B cell (primary cell): ENCODE results near the gene LHX6. TPM values are rescaled to one million over a fixed set of nuclear protein-coding genes. Genes with fewer than 3 reads are reported as not detected.

Source experiments
- ATAC-seq: fragments of 200-7000 bp; cut with Tn5 transposase; one replicate; pipeline ENCODE4 v1.10.0; 2021; ENCODE audit warnings: low read depth, mild to moderate bottlenecking, moderate number of reproducible peaks, moderate library complexity
- CTCF ChIA-PET: fragments of 350-600 bp; sonication (Branson Sonifier 250); formaldehyde crosslinking; loops from one replicate; lab custom pipeline; 2021; ENCODE audit warnings: antibody characterized with exemption, inconsistent platforms; lab: Charles Lee
- POLR2A ChIA-PET: fragments of 350-600 bp; sonication (Branson Sonifier 250); formaldehyde crosslinking; loops from one replicate; lab custom pipeline; 2021; ENCODE audit warnings: antibody characterized with exemption; lab: Charles Lee
- DNase-seq: peaks from one replicate; pipeline ENCODE4 v3.0.0; 2013
- H2AFZ ChIP-seq: 2 replicates; pipeline ENCODE4 v1.6.1; 2012; ENCODE audit warnings: mild to moderate bottlenecking, low read depth, low read length; ENCODE audit not compliant: insufficient read depth, poor library complexity, severe bottlenecking
- H3K27ac ChIP-seq, 2 donors: 1 replicate in 1 of 2; 2 replicates in 1 of 2; pipeline ENCODE4 v1.5.1; 2012 to 2013; ENCODE audit warnings: low read length in 2 of 2, mild to moderate bottlenecking in 2 of 2, moderate library complexity in 1 of 2
- H3K27me3 ChIP-seq, 4 experiments: fragments of 200-600 bp in 1 of 4; sonication (generic) in 1 of 4; replicated peaks in 1 of 4; 1 replicate in 2 of 4; 2 replicates in 2 of 4; pipeline versions ENCODE4 v1.6.1 to v1.7.0; 2013 to 2016; ENCODE audit warnings: low read length in 3 of 4, mild to moderate bottlenecking in 2 of 4, mixed read lengths in 1 of 4, moderate library complexity in 1 of 4; ENCODE audit not compliant: insufficient read depth in 4 of 4, control insufficient read depth in 3 of 4; ENCODE audit errors: control extremely low read depth in 1 of 4
- H3K36me3 ChIP-seq, 2 experiments: replicated peaks in 1 of 2; 1 replicate in 1 of 2; 2 replicates in 1 of 2; pipeline versions ENCODE4 v1.6.1 to v1.7.1; 2013; ENCODE audit warnings: low read length in 1 of 2; ENCODE audit not compliant: insufficient read depth in 2 of 2, control insufficient read depth in 1 of 2; ENCODE audit errors: control extremely low read depth in 1 of 2, extremely low read depth in 1 of 2
- H3K4me1 ChIP-seq, 2 donors: fragments of 200-600 bp in 1 of 2; sonication (generic) in 1 of 2; 1 replicate in 1 of 2; 2 replicates in 1 of 2; pipeline versions ENCODE4 v1.5.1 to v1.6.1; 2013 to 2017; ENCODE audit warnings: low read length in 2 of 2; ENCODE audit not compliant: control insufficient read depth in 2 of 2, insufficient read depth in 2 of 2
- H3K4me2 ChIP-seq: replicated peaks from 2 replicates; pipeline ENCODE3; 2012; ENCODE audit warnings: mild to moderate bottlenecking, low read depth, low read length; ENCODE audit not compliant: poor library complexity, severe bottlenecking
- H3K4me3 ChIP-seq, 5 experiments: fragments of 200-600 bp in 1 of 5; sonication (generic) in 1 of 5; 1 replicate in 3 of 5; 2 replicates in 2 of 5; pipeline versions ENCODE4 v1.5.1 to v1.7.0; 2011 to 2016; ENCODE audit warnings: low read length in 4 of 5, mild to moderate bottlenecking in 4 of 5, low read depth in 2 of 5, control low read depth in 1 of 5, moderate library complexity in 1 of 5; ENCODE audit not compliant: insufficient read depth in 1 of 5; ENCODE audit errors: control extremely low read depth in 1 of 5, extremely low read depth in 1 of 5
- H3K79me2 ChIP-seq: fragments of 200-600 bp; sonication (generic); one replicate; pipeline ENCODE4 v1.6.0; 2016; ENCODE audit warnings: low read length; ENCODE audit not compliant: control insufficient read depth, insufficient read depth
- H3K9ac ChIP-seq: fragments of 200-600 bp; sonication (generic); 2 replicates; pipeline ENCODE4 v1.6.1; 2017; ENCODE audit warnings: mild to moderate bottlenecking, low read length, moderate library complexity
- H3K9me3 ChIP-seq, 3 donors: one replicate each; pipeline versions ENCODE4 v1.6.1 to v1.7.1; 2013; ENCODE audit warnings: low read length in 2 of 3; ENCODE audit not compliant: control insufficient read depth in 2 of 3, insufficient read depth in 1 of 3; ENCODE audit errors: control extremely low read depth in 1 of 3
- H4K20me1 ChIP-seq: 2 replicates; pipeline ENCODE4 v1.6.0; 2012; ENCODE audit warnings: mild to moderate bottlenecking, low read length; ENCODE audit not compliant: insufficient read depth, control insufficient read depth, poor library complexity, severe bottlenecking
- H3K27ac Mint-ChIP-seq: one replicate; pipeline ENCODE4 v1.8.0; 2021; ENCODE audit warnings: mixed read lengths
- H3K27me3 Mint-ChIP-seq: one replicate; pipeline ENCODE4 v1.8.0; 2021; ENCODE audit warnings: mixed read lengths
- H3K4me1 Mint-ChIP-seq: one replicate; pipeline ENCODE4 v1.8.0; 2021; ENCODE audit warnings: mixed read lengths
- H3K4me3 Mint-ChIP-seq: one replicate; pipeline ENCODE4 v1.8.0; 2021; ENCODE audit warnings: mixed read lengths
- H3K9me3 Mint-ChIP-seq: one replicate; pipeline ENCODE4 v1.8.0; 2022; ENCODE audit warnings: mixed read lengths; ENCODE audit not compliant: insufficient read depth
- EZH2 ChIP-seq: IDR thresholded peaks from 2 replicates; pipeline ENCODE4 v1.6.1; 2012; ENCODE audit warnings: borderline replicate concordance, low read depth, mild to moderate bottlenecking, moderate library complexity, low read length; ENCODE audit not compliant: insufficient read depth, poor library complexity, severe bottlenecking
- WGBS: methylation state at CpG from one replicate; pipeline ENCODE4 v1.1.5; 2013; ENCODE audit warnings: missing lambda C conversion rate; ENCODE audit not compliant: insufficient coverage; 5-methylcytosine and 5-hydroxymethylcytosine counted together
- intact Hi-C: fragments of 100-400 bp; cut with micrococcal nuclease; formaldehyde crosslinking; loops from one replicate; pipeline ENCODE4 v1.10.0; 2022
- polyA plus RNA-seq: library from polyadenylated mRNA; depleted of rRNA; stranded (reverse); fragments of >200 nt; gene quantifications from 2 replicates; pipeline ENCODE4 v1.2.3, GENCODE V29; 2012
- total RNA-seq, 2 donors: library from RNA; stranded (reverse); fragments of 120-200 nt in 1 of 2; gene quantifications; 1 replicate in 1 of 2; 2 replicates in 1 of 2; pipeline versions ENCODE4 v1.2.3 to v1.2.4, GENCODE V29; 2013 to 2022
- TF ChIP-seq, protein P1 (sequence below): fragments of 200-600 bp; IDR thresholded peaks from one replicate; pipeline ENCODE4 v1.8.0; 2022; ENCODE audit warnings: antibody characterized with exemption, mild to moderate bottlenecking

Gene LHX6
- total and polyA plus RNA-seq, 2 donors (not counting 1 experiment from before 2014, with no cell fraction given), result 0.03 TPM; not detected in 1

GRCh38 chr9:122263699-122264349, 35.1 kb upstream of the LHX6 start:
- peak overlapping the region; percentile 99 for H3K9ac ChIP-seq
- H3K4me3 ChIP-seq, result peak overlapping the region; percentile 77 to 96 (median 90)
- no peaks in the 10 kb centered on the region for H4K20me1 ChIP-seq
- Mint-ChIP-seq H3K9me3 (no peaks in the 10 kb centered on the region), H3K27ac (peak overlapping the region; percentile 99), H3K27me3 (no peaks in the 10 kb centered on the region), H3K4me3 (peak overlapping the region; percentile 97), H3K4me1 (peaks cover 44% of the 10 kb centered on the region)
- no peaks in the 10 kb centered on the region for H3K9me3 ChIP-seq
- ChIA-PET CTCF (interaction anchor here (0.8 to 2.2 kb wide), 8 partner anchors 21 to 171 kb away, joined by 3 to 6 read pairs (median 3); no protein-coding TSS in a partner anchor), POLR2A (interaction anchor here (0.7 kb wide), 1 partner anchor 564 kb away, joined by 4 read pairs; the partner anchor contains the start of gene PDCL)
- peak overlapping the region; percentile 75 for H3K4me2 ChIP-seq
- DNase-seq (no peak), ATAC-seq (no peak)
- peaks cover 0 to 26% of the 10 kb centered on the region in 2 experiments for H3K36me3 ChIP-seq
- peak overlapping the region; percentile 94 to 100 for H3K27ac ChIP-seq
- intact Hi-C loops, result loop anchor here (1.0 to 10.0 kb wide), 5 partner anchors 105 to 681 kb away; partner anchors contain the start of genes MORN5, NDUFA8, PDCL and RABGAP1
- no peaks in the 10 kb centered on the region for H3K27me3 ChIP-seq
- TF ChIP-seq, protein P1, sequence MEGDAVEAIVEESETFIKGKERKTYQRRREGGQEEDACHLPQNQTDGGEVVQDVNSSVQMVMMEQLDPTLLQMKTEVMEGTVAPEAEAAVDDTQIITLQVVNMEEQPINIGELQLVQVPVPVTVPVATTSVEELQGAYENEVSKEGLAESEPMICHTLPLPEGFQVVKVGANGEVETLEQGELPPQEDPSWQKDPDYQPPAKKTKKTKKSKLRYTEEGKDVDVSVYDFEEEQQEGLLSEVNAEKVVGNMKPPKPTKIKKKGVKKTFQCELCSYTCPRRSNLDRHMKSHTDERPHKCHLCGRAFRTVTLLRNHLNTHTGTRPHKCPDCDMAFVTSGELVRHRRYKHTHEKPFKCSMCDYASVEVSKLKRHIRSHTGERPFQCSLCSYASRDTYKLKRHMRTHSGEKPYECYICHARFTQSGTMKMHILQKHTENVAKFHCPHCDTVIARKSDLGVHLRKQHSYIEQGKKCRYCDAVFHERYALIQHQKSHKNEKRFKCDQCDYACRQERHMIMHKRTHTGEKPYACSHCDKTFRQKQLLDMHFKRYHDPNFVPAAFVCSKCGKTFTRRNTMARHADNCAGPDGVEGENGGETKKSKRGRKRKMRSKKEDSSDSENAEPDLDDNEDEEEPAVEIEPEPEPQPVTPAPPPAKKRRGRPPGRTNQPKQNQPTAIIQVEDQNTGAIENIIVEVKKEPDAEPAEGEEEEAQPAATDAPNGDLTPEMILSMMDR, result no peak
- TF ChIP-seq EZH2, result no peak
- peak overlapping the region; percentile 88 for H2AFZ ChIP-seq
- H3K79me2 ChIP-seq, result peaks cover 77% of the 10 kb centered on the region
- peaks cover 23 to 28% of the 10 kb centered on the region in 2 donors for H3K4me1 ChIP-seq
- 31% methylated on average over 3 of the region's 13 CpGs for WGBS

- peaks cover 0 to 31% of the 10 kb centered on the region in 2 experiments for H3K36me3 ChIP-seq
- DNase-seq, result no peak
- Mint-ChIP-seq H3K27me3 (no peaks in the 10 kb centered on the region), H3K4me1 (peaks cover 36% of the 10 kb centered on the region), H3K9me3 (no peaks in the 10 kb centered on the region), H3K27ac (no peak overlapping the region), H3K4me3 (no peak overlapping the region)
- peaks cover 65% of the 10 kb centered on the region for H3K79me2 ChIP-seq
- no CpG with 5 or more reads among the region's 1 CpG for WGBS
- ChIA-PET CTCF (interaction anchor here (0.9 kb wide), 1 partner anchor 89 kb away, joined by 3 read pairs; no protein-coding TSS in a partner anchor), POLR2A (no interaction called here)
- ATAC-seq, result no peak
- no peaks in the 10 kb centered on the region for H3K27me3 ChIP-seq
- peaks cover 23 to 25% of the 10 kb centered on the region in 2 donors for H3K4me1 ChIP-seq
- H3K9ac ChIP-seq, result no peak overlapping the region
- no peak overlapping the region for H2AFZ ChIP-seq
- intact Hi-C loops, result loop anchor here (10.0 kb wide), 2 partner anchors 193 to 683 kb away; partner anchors contain the start of gene RABGAP1
- no peak overlapping the region for H3K4me2 ChIP-seq
- peak overlapping the region in 1 of 2 donors; percentile 34 for H3K27ac ChIP-seq
- H3K9me3 ChIP-seq, result no peaks in the 10 kb centered on the region
- no peak overlapping the region for H3K4me3 ChIP-seq
- TF ChIP-seq EZH2, result no peak
- TF ChIP-seq, protein P1, result no peak
- peaks cover under 1% of the 10 kb centered on the region for H4K20me1 ChIP-seq
Measured at GRCh38 chr9:122262073-122262472, 33.3 kb upstream of the LHX6 start.
